HG03066 (cell line): ENCODE data around the gene ZNF621.
A peak's percentile ranks its signal among the peaks of the same experiment; 100 is the strongest.
"Not testable (repeated sequence)": the region's sequence is repeated elsewhere in the genome, so short reads cannot be mapped to it uniquely, and the experiment has no call there.

Source experiments
- ATAC-seq: cut with Tn5 transposase; IDR thresholded peaks from one replicate; pipeline ENCODE4 v1.9.1; 2021; ENCODE audit warnings: low read depth; ENCODE audit not compliant: unreplicated experiment

The ZNF621 gene

GRCh38 chr3:40532252-40532651 is 7.5 kb downstream of the ZNF621 start:
- no peak for ATAC-seq

GRCh38 chr3:40534283-40534682 is 9.5 kb downstream of the ZNF621 start:
- ATAC-seq = no peak

GRCh38 chr3:40546816-40547215 is 22.1 kb downstream of the ZNF621 start:
- ATAC-seq = no peak

GRCh38 chr3:40550167-40550566 is 25.4 kb downstream of the ZNF621 start:
- no peak for ATAC-seq

GRCh38 chr3:40557575-40558161 is 32.9 kb downstream of the ZNF621 start:
- no peak for ATAC-seq

GRCh38 chr3:40562482-40562881 is 37.7 kb downstream of the ZNF621 start:
- ATAC-seq = not testable (repeated sequence)

- not testable (repeated sequence) for ATAC-seq
Measured at GRCh38 chr3:40565629-40566028, 40.9 kb downstream of the ZNF621 start.

GRCh38 chr3:40566694-40567093 is 41.9 kb downstream of the ZNF621 start:
- ATAC-seq = no peak

GRCh38 chr3:40572588-40572987 is 47.8 kb downstream of the ZNF621 start:
- no peak for ATAC-seq

GRCh38 chr3:40574050-40574449 is 49.3 kb downstream of the ZNF621 start:
- no peak for ATAC-seq

GRCh38 chr3:40574661-40575060 is 49.9 kb downstream of the ZNF621 start:
- ATAC-seq = no peak

- ATAC-seq = no peak
Measured at GRCh38 chr3:40576396-40576795, 51.6 kb downstream of the ZNF621 start.

GRCh38 chr3:40580494-40581091 is 55.8 kb downstream of the ZNF621 start:
- ATAC-seq = no peak

GRCh38 chr3:40581166-40581565 is 56.4 kb downstream of the ZNF621 start:
- no peak for ATAC-seq

- no peak for ATAC-seq
Measured at GRCh38 chr3:40582401-40583027, 57.8 kb downstream of the ZNF621 start.

GRCh38 chr3:40583691-40584090 is 58.9 kb downstream of the ZNF621 start:
- ATAC-seq = no peak

GRCh38 chr3:40584625-40585189 is 59.9 kb downstream of the ZNF621 start:
- no peak for ATAC-seq

- ATAC-seq = peak; percentile 52
Measured at GRCh38 chr3:40585381-40586016, 60.7 kb downstream of the ZNF621 start.

- no peak for ATAC-seq
Measured at GRCh38 chr3:40586901-40587300, 62.1 kb downstream of the ZNF621 start.

- ATAC-seq = no peak
Measured at GRCh38 chr3:40588406-40588805, 63.6 kb downstream of the ZNF621 start.
